K562 (cell line): ENCODE data around the gene ITGA7. TPM values are rescaled to one million over a fixed set of nuclear protein-coding genes. Genes with fewer than 3 reads are reported as not detected.

Source experiments
- ATAC-seq: fragments of 200-7000 bp; cut with Tn5 transposase; 3 replicates; pipeline ENCODE4 v1.9.1; 2020; ENCODE audit warnings: moderate library complexity
- BruUV-seq: library from RNA; stranded (reverse); fragments of 400-500 nt; replicated peaks from 2 replicates; lab custom pipeline; 2021; lab: Mats Ljungman, UMichigan
- CTCF ChIA-PET: fragments of 300-600 bp; formaldehyde crosslinking; extraction: SDS; loops from one replicate; lab custom pipeline; 2021; ENCODE audit warnings: low intra/inter-chr PET ratio; lab: Yijun Ruan, JAX
- POLR2A ChIA-PET: fragments of 300-600, 350-650 bp; sonication (Branson Sonifier 250); formaldehyde crosslinking; extraction: SDS; loops from one replicate; lab custom pipeline; 2021; ENCODE audit warnings: antibody characterized with exemption, inconsistent platforms; lab: Yijun Ruan, JAX
- DNase-seq, 4 experiments: peaks; one replicate each; pipeline versions ENCODE4 v3.0.0 to v3.0.0-alpha.2; 2011 to 2018; ENCODE audit warnings: low spot score in 3 of 4, mixed read lengths in 3 of 4; ENCODE audit errors: extremely low read depth in 1 of 4
- FAIRE-seq: peaks from 2 replicates; lab custom pipeline; 2011; peaks lifted over from hg19 to GRCh38; lab: Jason Lieb, UNC
- H2AFZ ChIP-seq: 2 replicates; pipeline ENCODE4 v1.6.0; 2011; ENCODE audit warnings: low read depth, low read length, control low read depth, inconsistent platforms
- H3K27ac ChIP-seq: fragments of 200-600 bp; 3 replicates; pipeline ENCODE4 v1.8.0; 2011; ENCODE audit warnings: low read depth, mild to moderate bottlenecking, control low read depth, inconsistent platforms, low read length, moderate library complexity, mixed read lengths; ENCODE audit errors: extremely low read depth
- H3K27me3 ChIP-seq, 2 experiments: fragments of 300-600 bp in 1 of 2; 2 replicates in 1 of 2; 3 replicates in 1 of 2; pipeline versions ENCODE4 v1.6.0 to v1.8.0; 2011; ENCODE audit warnings: inconsistent platforms in 2 of 2, low read length in 2 of 2, mild to moderate bottlenecking in 1 of 2, mixed read lengths in 1 of 2, moderate library complexity in 1 of 2; ENCODE audit not compliant: control insufficient read depth in 2 of 2, insufficient read depth in 2 of 2
- H3K36me3 ChIP-seq: fragments of 300-600 bp; 3 replicates; pipeline ENCODE4 v1.8.0; 2011; ENCODE audit warnings: mild to moderate bottlenecking, low read length, inconsistent platforms; ENCODE audit not compliant: control insufficient read depth, insufficient read depth
- H3K4me1 ChIP-seq, 2 experiments: fragments of 200-600 bp in 1 of 2; replicated peaks in 1 of 2; 2 replicates in 1 of 2; 3 replicates in 1 of 2; pipeline versions ENCODE4 v1.5.1 to v1.8.0; 2011; ENCODE audit warnings: inconsistent platforms in 2 of 2, low read length in 2 of 2, mild to moderate bottlenecking in 1 of 2, mixed read lengths in 1 of 2, moderate library complexity in 1 of 2; ENCODE audit not compliant: control insufficient read depth in 2 of 2, insufficient read depth in 2 of 2
- H3K4me2 ChIP-seq: 2 replicates; pipeline ENCODE4 v1.6.1; 2011; ENCODE audit warnings: low read length, control low read depth, inconsistent platforms, mixed read lengths; ENCODE audit not compliant: insufficient read depth
- H3K4me3 ChIP-seq: fragments of 200-600 bp; sonication (generic), shearing (Covaris generic); 2 replicates; pipeline ENCODE4 v1.5.1; 2016; ENCODE audit warnings: control low read depth, inconsistent platforms
- H3K79me2 ChIP-seq: fragments of 200-600 bp; 3 replicates; pipeline ENCODE4 v1.8.0; 2011; ENCODE audit warnings: low read length, inconsistent platforms; ENCODE audit not compliant: control insufficient read depth, insufficient read depth
- H3K9ac ChIP-seq, 2 experiments: 2 replicates each; pipeline versions ENCODE4 v1.6.0 to v1.6.1; 2011; ENCODE audit warnings: low read depth in 2 of 2, low read length in 2 of 2, control low read depth in 1 of 2, inconsistent platforms in 1 of 2, mild to moderate bottlenecking in 1 of 2, mixed read lengths in 1 of 2; ENCODE audit not compliant: insufficient read depth in 1 of 2
- H3K9me1 ChIP-seq: one replicate; pipeline ENCODE4 v1.6.0; 2011; ENCODE audit warnings: inconsistent platforms, mild to moderate bottlenecking, low read length, moderate library complexity; ENCODE audit not compliant: control insufficient read depth, insufficient read depth
- H3K9me3 ChIP-seq: replicated peaks from 2 replicates; pipeline ENCODE4 v1.5.1; 2011; ENCODE audit warnings: low read depth, low read length, inconsistent platforms; ENCODE audit not compliant: control insufficient read depth, insufficient read depth
- H4K20me1 ChIP-seq: replicated peaks from 2 replicates; pipeline ENCODE4 v1.6.1; 2011; ENCODE audit warnings: low read length, inconsistent platforms, mixed read lengths; ENCODE audit not compliant: control insufficient read depth, insufficient read depth
- ATF1 ChIP-seq, 2 experiments: fragments of 450-650 bp in 1 of 2; IDR thresholded peaks; 2 replicates each; pipeline ENCODE4 v1.6.1; 2016; ENCODE audit warnings: missing compliant biosample characterization in 1 of 2, missing genetic modification characterization in 1 of 2
- CBFB ChIP-seq: sonication (generic); formaldehyde crosslinking; IDR thresholded peaks from 2 replicates; pipeline ENCODE4 v1.4.0; 2020; ENCODE audit warnings: mild to moderate bottlenecking, missing genetic modification reagents
- FOXK2 ChIP-seq, 2 experiments: fragments of 450-650 bp; IDR thresholded peaks in 1 of 2; conservative IDR thresholded peaks in 1 of 2; 2 replicates each; pipeline ENCODE4 v1.6.1; 2016; ENCODE audit warnings: low read depth in 2 of 2, mild to moderate bottlenecking in 1 of 2
- FOXP1 ChIP-seq: sonication (generic); formaldehyde crosslinking; IDR thresholded peaks from 2 replicates; pipeline ENCODE4 v1.8.0; 2022; ENCODE audit warnings: mild to moderate bottlenecking, missing genetic modification reagents
- GMEB1 ChIP-seq: fragments of 250-450 bp; sonication (Bioruptor Pico); IDR thresholded peaks from 2 replicates; pipeline ENCODE4 v1.4.0; 2020; ENCODE audit warnings: mild to moderate bottlenecking
- GTF3C2 ChIP-seq: IDR thresholded peaks from 3 replicates; pipeline ENCODE4 v1.6.1; 2011; ENCODE audit warnings: borderline replicate concordance, mild to moderate bottlenecking, moderate library complexity; ENCODE audit not compliant: insufficient read length; ENCODE audit errors: extremely low read depth
- MYC ChIP-seq, 2 experiments: fragments of 250-450 bp in 1 of 2; sonication (Bioruptor Pico) in 1 of 2; IDR thresholded peaks; 2 replicates each; pipeline versions ENCODE4 v1.5.1 to v1.6.1; 2012 to 2021; ENCODE audit warnings: low read depth in 2 of 2, borderline replicate concordance in 1 of 2, improper control_type of control experiment in 1 of 2, low read length in 1 of 2, mild to moderate bottlenecking in 1 of 2, moderate library complexity in 1 of 2
- NEUROD1 ChIP-seq: fragments of 150-350 bp; IDR thresholded peaks from 2 replicates; pipeline ENCODE4 v1.6.1; 2014; ENCODE audit warnings: borderline replicate concordance, low read length, low read depth; ENCODE audit not compliant: partially characterized antibody
- NFRKB ChIP-seq: fragments of 450-650 bp; IDR thresholded peaks from 2 replicates; pipeline ENCODE4 v1.6.1; 2016; ENCODE audit warnings: low read depth
- RFX5 ChIP-seq: IDR thresholded peaks from 2 replicates; pipeline ENCODE4 v1.6.1; 2011; ENCODE audit warnings: low read depth, mild to moderate bottlenecking, improper control_type of control experiment, low read length
- SMC3 ChIP-seq: conservative IDR thresholded peaks from 2 replicates; pipeline ENCODE4 v1.6.1; 2011; ENCODE audit warnings: low read depth, low read length, improper control_type of control experiment; ENCODE audit not compliant: insufficient read depth
- SPI1 ChIP-seq: IDR thresholded peaks from 2 replicates; pipeline ENCODE4 v1.6.1; 2011; ENCODE audit warnings: low read depth, low read length, control low read depth, borderline replicate concordance
- TAF1 ChIP-seq: IDR thresholded peaks from 2 replicates; pipeline ENCODE4 v1.6.1; 2011; ENCODE audit warnings: mild to moderate bottlenecking, low read length, moderate library complexity; ENCODE audit not compliant: insufficient read depth, control insufficient read depth, severe bottlenecking; ENCODE audit errors: extremely low read depth
- ZNF197 ChIP-seq: fragments of 200-800 bp; sonication (Bioruptor generic); IDR thresholded peaks from 2 replicates; pipeline ENCODE4 v1.6.1; 2016; ENCODE audit warnings: low read depth, missing genetic modification characterization, missing compliant biosample characterization
- WGBS: fragments of 100-300 bp; shearing (Covaris generic); methylation state at CpG from one replicate; pipeline ENCODE4 v1.1.6; 2016; ENCODE audit warnings: low coverage, mixed read lengths; ENCODE audit not compliant: insufficient coverage; ENCODE audit errors: missing lambda C conversion rate; 5-methylcytosine and 5-hydroxymethylcytosine counted together
- in situ Hi-C: fragments of 300-500 bp; cut with MboI; formaldehyde crosslinking; loops from 4 replicates; pipeline ENCODE4 v1.15.0; 2018; ENCODE audit warnings: inconsistent platforms, mixed read lengths
- intact Hi-C: fragments of 100-400 bp; cut with micrococcal nuclease; formaldehyde crosslinking; loops from 2 replicates; pipeline ENCODE4 v1.14.2; 2022
- polyA plus RNA-seq, 8 experiments: library from polyadenylated mRNA; depleted of rRNA in 4 of 8; stranded (reverse) in 5 of 8; unstranded in 3 of 8; fragments of >200 nt; fragmentation: Nextera tagmentation in 2 of 8; fragmentation: Illumina TruSeq in 1 of 8; extraction: Ambion mirVana in 2 of 8; extraction: Trizol in 1 of 8; gene quantifications; 2 replicates each; pipeline versions ENCODE4 v1.2.1 to v1.2.3, GENCODE V29; 2011 to 2014; ENCODE audit warnings: inconsistent platforms in 1 of 8, missing spikeins in 1 of 8
- total RNA-seq, 7 experiments: library from RNA; depleted of rRNA in 6 of 7; stranded (reverse); fragments of >200 nt in 6 of 7; fragmentation: Illumina TruSeq in 2 of 7; extraction: Trizol in 2 of 7; gene quantifications; 2 replicates each; pipeline versions ENCODE4 v1.2.1 to v1.2.3, GENCODE V29; 2011 to 2021; ENCODE audit warnings: low replicate concordance in 1 of 7
- TF ChIP-seq, protein P1 (sequence below): sonication (generic); formaldehyde crosslinking; IDR thresholded peaks from 2 replicates; pipeline ENCODE4 v1.8.1; 2023; ENCODE audit warnings: mild to moderate bottlenecking, missing genetic modification reagents

Gene ITGA7
- total and polyA plus RNA-seq, 9 of the 15 experiments (the other 6 are each of a cell fraction or from before 2014, with no cell fraction given), result 0.11 to 2.3 (median 0.56) TPM; not detected in 1

DNA sequence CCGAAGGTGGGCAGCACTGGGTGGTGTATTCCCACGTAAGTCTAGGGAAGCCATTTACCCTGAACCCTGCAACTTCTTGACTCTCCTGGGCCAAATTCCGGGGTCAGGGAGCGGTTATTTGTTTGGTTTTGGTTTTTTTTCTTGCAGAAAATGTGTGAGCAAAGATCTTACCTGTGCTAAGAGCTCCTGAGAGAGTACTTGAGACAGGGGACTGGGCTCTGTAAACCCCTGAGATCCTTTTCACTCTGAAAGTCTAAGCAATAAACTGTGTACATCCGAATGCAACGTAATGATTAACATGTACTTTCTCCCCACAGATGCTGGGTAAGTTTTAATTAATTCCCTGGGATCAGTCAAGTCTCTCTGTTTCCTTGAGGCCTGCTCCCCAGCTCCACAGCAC is 49.5 kb downstream of the ITGA7 start (continued):
- TF ChIP-seq GMEB1 (no peak), NFRKB (no peak), SMC3 (no peak), RFX5 (no peak)

- ChIA-PET CTCF (no interaction called here), POLR2A (interaction anchor here (0.6 to 2.6 kb wide), 2 partner anchors 11 to 85 kb away, joined by 3 to 10 read pairs; no protein-coding TSS in a partner anchor)
- TF ChIP-seq TAF1 (no peak), SPI1 (no peak), NEUROD1 (no peak), ATF1 (CRISPR knock-in tag; IDR thresholded peaks at IDR 0.05) (no peak), ATF1 (tag; IDR thresholded peaks at IDR 0.05) (no peak), FOXP1 (CRISPR knock-in tag) (no peak), MYC (IDR thresholded peaks at IDR 0.05; ENCODE audit: low read depth, low read length) (no peak), MYC (CRISPR knock-in tag; IDR thresholded peaks at IDR 0.05; ENCODE audit: borderline replicate concordance, low read depth) (no peak), FOXK2 (conservative IDR thresholded peaks at IDR 0.05 in 1 of 2, IDR thresholded peaks at IDR 0.05 in 1 of 2; ENCODE audit: low read depth in 2 of 2) (no peak), ZNF197 (CRISPR knock-in tag) (no peak), CBFB (no peak), GTF3C2 (no peak)
- TF ChIP-seq, protein P1, sequence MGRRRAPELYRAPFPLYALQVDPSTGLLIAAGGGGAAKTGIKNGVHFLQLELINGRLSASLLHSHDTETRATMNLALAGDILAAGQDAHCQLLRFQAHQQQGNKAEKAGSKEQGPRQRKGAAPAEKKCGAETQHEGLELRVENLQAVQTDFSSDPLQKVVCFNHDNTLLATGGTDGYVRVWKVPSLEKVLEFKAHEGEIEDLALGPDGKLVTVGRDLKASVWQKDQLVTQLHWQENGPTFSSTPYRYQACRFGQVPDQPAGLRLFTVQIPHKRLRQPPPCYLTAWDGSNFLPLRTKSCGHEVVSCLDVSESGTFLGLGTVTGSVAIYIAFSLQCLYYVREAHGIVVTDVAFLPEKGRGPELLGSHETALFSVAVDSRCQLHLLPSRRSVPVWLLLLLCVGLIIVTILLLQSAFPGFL, result no peak
Observed at GRCh38 chr12:55657212-55657611, 50.5 kb downstream of the ITGA7 start.

More at GRCh38 chr12:55657212-55657611, 50.5 kb downstream of the ITGA7 start:
- Histone ChIP-seq H3K9ac (no peak overlapping the region), H3K4me3 (no peak overlapping the region), H2AFZ (no peak overlapping the region), H3K4me2 (no peak overlapping the region), H3K9me3 (peaks cover 2% of the 10 kb centered on the region), H4K20me1 (no peaks in the 10 kb centered on the region), H3K27ac (no peak overlapping the region), H3K9me1 (no peaks in the 10 kb centered on the region), H3K79me2 (no peaks in the 10 kb centered on the region), H3K4me1 (peaks cover 0 to 11% of the 10 kb centered on the region in 2 experiments; a peak in 3 of 5 replicates), H3K27me3 (no peaks in the 10 kb centered on the region; a peak in 1 of 5 replicates), H3K36me3 (no peaks in the 10 kb centered on the region)
- 38% methylated on average over 4 of the region's 4 CpGs for WGBS
- in situ Hi-C loops, result no loop called here
- no TSS peak for BruUV-seq
- intact Hi-C loops, result no loop called here
- no peak for ATAC-seq
- FAIRE-seq, result no peak
- DNase-seq, result no peak
